CD4-positive, alpha-beta T cell treated with Interferon alpha-2 for 1 hour (primary cell): Measurements from ENCODE around the gene AP5M1.
"Not testable (repeated sequence)": the region's sequence is repeated elsewhere in the genome, so short reads cannot be mapped to it uniquely, and the experiment has no call there.

Source experiments
- DNase-seq, 2 donors: peaks; one replicate each; pipeline ENCODE4 v3.0.0-alpha.2; 2020 to 2022

The AP5M1 gene

GRCh38 chr14:57291692-57292647, 23.2 kb downstream of the AP5M1 start:
- DNase-seq: no peak

GRCh38 chr14:57293866-57294837, 25.4 kb downstream of the AP5M1 start:
- DNase-seq: peak in 1 of 2 donors; percentile 5

- DNase-seq: no peak
These were observed 26.5 kb downstream of the AP5M1 start for GRCh38 chr14:57295239-57295638.

- no peak for DNase-seq
These were observed 29.1 kb downstream of the AP5M1 start for GRCh38 chr14:57297852-57298251.

- DNase-seq: no peak
These were observed 30.7 kb downstream of the AP5M1 start for GRCh38 chr14:57299511-57299910.

- DNase-seq: no peak
These were observed 34.1 kb downstream of the AP5M1 start for GRCh38 chr14:57302883-57303282.

- DNase-seq: no peak
These were observed 45.8 kb downstream of the AP5M1 start for GRCh38 chr14:57314396-57315089.

- peak; percentile 57 to 79 for DNase-seq
These were observed 48.6 kb downstream of the AP5M1 start for GRCh38 chr14:57317248-57317833.

- DNase-seq: no peak
These were observed 50.9 kb downstream of the AP5M1 start for GRCh38 chr14:57319636-57320192.

GRCh38 chr14:57323721-57324120, 55.0 kb downstream of the AP5M1 start:
- DNase-seq: no peak

GRCh38 chr14:57326253-57326652, 57.5 kb downstream of the AP5M1 start:
- no peak for DNase-seq

GRCh38 chr14:57329833-57330232, 61.1 kb downstream of the AP5M1 start:
- no peak for DNase-seq

GRCh38 chr14:57332475-57332874, 63.7 kb downstream of the AP5M1 start:
- not testable (repeated sequence) for DNase-seq

GRCh38 chr14:57333726-57334125, 65.0 kb downstream of the AP5M1 start:
- DNase-seq: not testable (repeated sequence)

- DNase-seq: not testable (repeated sequence)
These were observed 75.0 kb downstream of the AP5M1 start for GRCh38 chr14:57343545-57344297.

GRCh38 chr14:57345106-57345505, 76.3 kb downstream of the AP5M1 start:
- no peak for DNase-seq

- no peak for DNase-seq
These were observed 78.0 kb downstream of the AP5M1 start for GRCh38 chr14:57346741-57347140.
